Kidney epithelial cell (primary cell): ENCODE results near the gene RPEL1. TPM values are rescaled to one million over a fixed set of nuclear protein-coding genes. Genes with fewer than 3 reads are reported as not detected.
A peak's percentile ranks its signal among the peaks of the same experiment; 100 is the strongest.

ENCODE experiments used
- DNase-seq: peaks from one replicate; pipeline ENCODE4 v3.0.0-alpha.2; 2010; ENCODE audit warnings: low read depth
- H3K27me3 ChIP-seq: 2 replicates; pipeline ENCODE4 v1.6.0; 2011; ENCODE audit warnings: low read length; ENCODE audit not compliant: control insufficient read depth, insufficient read depth
- H3K36me3 ChIP-seq: 2 replicates; pipeline ENCODE4 v1.5.1; 2011; ENCODE audit warnings: low read length; ENCODE audit not compliant: control insufficient read depth, insufficient read depth
- H3K4me3 ChIP-seq: 2 replicates; pipeline ENCODE4 v1.5.1; 2011; ENCODE audit warnings: low read depth, mild to moderate bottlenecking, control low read depth, low read length
- total RNA-seq: library from RNA; depleted of rRNA; stranded (reverse); fragments of >200 nt; gene quantifications from 2 replicates; pipeline ENCODE4 v1.2.3, GENCODE V29; 2015
- TF ChIP-seq, protein P1 (sequence below): IDR thresholded peaks from 2 replicates; pipeline ENCODE4 v1.5.1; 2011; ENCODE audit warnings: mild to moderate bottlenecking, moderate library complexity, low read length, control low read depth, inconsistent platforms; ENCODE audit not compliant: insufficient read depth, poor library complexity, severe bottlenecking

RPEL1 gene
- total RNA-seq, 1 donor from 2014 or later = 0.04 TPM

DNA sequence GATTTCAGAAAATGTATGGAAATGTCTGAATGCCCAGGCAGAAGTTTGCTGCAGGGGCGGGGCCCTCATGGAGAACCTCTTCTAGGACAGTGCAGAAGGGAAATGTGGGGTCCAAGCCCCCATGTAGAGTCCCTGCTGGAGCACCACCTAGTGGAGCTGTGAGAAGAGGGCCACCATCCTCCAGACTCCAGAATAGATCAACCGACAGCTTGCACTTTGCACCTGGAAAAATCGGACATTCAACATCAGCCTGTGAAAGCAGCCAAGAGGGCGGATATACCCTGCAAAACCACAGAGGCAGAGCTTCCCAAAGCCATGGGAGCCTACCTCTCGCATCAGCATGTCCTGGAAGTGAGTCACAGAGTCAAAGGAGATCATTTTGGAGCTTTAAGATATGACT lies 14.3 kb downstream of the RPEL1 start:
- Histone ChIP-seq H3K36me3 (no peaks in the 10 kb centered on the region), H3K27me3 (no peaks in the 10 kb centered on the region), H3K4me3 (no peak overlapping the region)
- TF ChIP-seq, protein P1, sequence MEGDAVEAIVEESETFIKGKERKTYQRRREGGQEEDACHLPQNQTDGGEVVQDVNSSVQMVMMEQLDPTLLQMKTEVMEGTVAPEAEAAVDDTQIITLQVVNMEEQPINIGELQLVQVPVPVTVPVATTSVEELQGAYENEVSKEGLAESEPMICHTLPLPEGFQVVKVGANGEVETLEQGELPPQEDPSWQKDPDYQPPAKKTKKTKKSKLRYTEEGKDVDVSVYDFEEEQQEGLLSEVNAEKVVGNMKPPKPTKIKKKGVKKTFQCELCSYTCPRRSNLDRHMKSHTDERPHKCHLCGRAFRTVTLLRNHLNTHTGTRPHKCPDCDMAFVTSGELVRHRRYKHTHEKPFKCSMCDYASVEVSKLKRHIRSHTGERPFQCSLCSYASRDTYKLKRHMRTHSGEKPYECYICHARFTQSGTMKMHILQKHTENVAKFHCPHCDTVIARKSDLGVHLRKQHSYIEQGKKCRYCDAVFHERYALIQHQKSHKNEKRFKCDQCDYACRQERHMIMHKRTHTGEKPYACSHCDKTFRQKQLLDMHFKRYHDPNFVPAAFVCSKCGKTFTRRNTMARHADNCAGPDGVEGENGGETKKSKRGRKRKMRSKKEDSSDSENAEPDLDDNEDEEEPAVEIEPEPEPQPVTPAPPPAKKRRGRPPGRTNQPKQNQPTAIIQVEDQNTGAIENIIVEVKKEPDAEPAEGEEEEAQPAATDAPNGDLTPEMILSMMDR = no peak
- no peak for DNase-seq

DNA sequence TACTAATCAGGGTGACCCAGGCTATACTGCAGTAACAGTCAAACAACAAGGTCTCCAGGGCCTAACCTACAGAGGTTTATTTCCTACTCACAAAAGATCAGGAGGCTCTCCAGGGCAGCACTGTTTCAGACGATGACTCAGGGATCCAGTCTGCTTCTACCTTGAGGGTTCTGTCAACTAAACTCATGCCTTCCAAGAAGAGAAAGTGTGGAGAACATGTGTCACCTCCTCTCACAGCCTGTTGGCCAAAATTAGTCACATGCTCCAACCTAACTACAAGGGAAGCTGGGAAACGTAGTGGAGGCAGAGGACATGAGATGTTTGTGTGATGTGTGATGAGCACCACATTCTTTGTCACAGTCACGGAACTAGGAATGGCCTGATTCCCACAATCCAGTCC lies 16.5 kb downstream of the RPEL1 start:
- Histone ChIP-seq H3K27me3 (no peaks in the 10 kb centered on the region), H3K4me3 (no peak overlapping the region), H3K36me3 (no peaks in the 10 kb centered on the region)
- DNase-seq = no peak
- TF ChIP-seq, protein P1 = no peak

DNA sequence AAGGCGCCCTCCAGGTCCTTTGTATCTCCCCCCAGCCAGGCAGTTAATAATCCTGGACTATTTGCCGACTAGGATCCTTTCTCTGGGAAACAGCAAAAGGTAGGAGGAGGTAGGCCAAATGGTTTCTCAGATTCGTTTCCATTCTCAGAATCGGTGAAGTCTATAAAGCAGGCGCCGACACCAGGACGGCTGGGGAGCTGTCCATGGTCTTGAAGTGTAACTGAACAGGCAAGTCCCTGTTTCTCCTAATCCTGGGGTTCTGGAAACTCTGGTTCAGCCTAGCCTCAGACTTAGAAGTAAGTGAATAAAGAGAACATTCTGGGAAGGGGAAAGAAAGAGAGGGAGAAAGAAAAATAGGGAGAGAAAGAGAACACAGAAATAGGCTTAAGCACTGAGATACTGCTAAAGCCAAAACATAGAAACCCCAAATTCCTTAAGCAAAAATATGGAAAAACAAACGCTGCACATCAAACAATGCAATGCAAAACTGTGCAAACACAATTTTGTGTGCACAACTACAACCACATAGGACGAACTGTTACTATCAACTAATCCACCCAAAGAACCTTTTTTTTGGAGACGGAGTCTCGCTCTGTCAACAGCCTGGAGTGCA lies 20.1 kb downstream of the RPEL1 start:
- no peaks in the 10 kb centered on the region for H3K36me3 ChIP-seq
- peak; percentile 39 for DNase-seq
- TF ChIP-seq, protein P1 = no peak
- H3K4me3 ChIP-seq = no peak overlapping the region
- no peaks in the 10 kb centered on the region for H3K27me3 ChIP-seq

DNA sequence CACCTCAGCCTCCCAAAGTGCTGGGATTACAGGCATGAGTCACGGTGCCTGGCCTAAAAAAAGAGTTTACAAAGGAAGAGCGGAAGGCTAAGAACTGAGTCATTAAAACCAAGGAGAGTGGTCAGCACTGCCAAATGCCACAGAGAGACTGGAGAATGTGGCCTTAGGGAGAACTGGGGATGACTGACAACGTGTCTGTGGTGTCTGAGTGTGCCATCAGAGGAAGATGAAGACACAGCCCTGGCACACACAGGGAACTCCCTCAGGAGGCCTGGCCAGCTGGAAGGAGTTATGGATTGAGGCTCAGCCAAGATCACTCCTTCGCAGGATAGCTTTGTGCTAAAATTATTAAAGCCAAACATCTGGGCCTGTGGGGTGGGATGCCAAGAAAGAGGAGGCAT lies 27.4 kb downstream of the RPEL1 start:
- DNase-seq = peak; percentile 93
- TF ChIP-seq, protein P1 = no peak
- Histone ChIP-seq H3K36me3 (no peaks in the 10 kb centered on the region), H3K4me3 (no peak overlapping the region), H3K27me3 (peaks cover 18% of the 10 kb centered on the region)

DNA sequence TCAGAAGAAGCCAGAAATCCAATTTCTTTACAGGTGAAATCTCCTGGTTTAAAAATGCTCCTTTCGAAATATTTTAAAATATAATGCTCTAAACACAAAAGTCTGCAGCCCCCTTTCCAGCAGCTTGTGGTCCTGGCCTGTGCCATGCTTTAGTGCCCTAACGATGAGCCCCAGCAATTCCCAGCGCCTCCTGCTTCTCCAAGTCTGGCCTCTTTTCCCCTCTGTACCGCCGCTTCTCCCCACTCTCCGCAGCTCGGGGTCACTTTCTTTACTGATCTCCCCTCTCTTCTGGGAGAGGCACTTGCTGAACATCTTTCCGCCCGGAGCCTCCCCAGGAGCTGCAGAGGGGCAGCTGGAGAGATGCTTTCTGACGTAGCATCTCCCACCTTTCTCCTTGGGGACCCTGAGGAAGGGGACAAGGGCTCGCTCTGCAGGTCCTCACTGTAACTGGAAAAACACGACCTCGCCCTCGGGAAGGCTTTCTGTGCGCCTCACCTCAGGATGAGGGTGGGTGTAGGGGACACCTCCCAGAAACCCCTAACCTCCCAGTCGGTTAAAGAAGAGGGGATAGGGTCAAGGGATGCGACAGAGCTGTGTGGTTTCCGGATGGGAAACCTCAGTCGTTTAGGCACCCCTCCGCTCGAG lies 30.7 kb downstream of the RPEL1 start:
- TF ChIP-seq, protein P1 = no peak
- DNase-seq = no peak
- Histone ChIP-seq H3K36me3 (no peaks in the 10 kb centered on the region), H3K27me3 (peaks cover 25% of the 10 kb centered on the region), H3K4me3 (peak overlapping the region; percentile 37)
